ENCODE measurements around the gene FAM53B.

The FAM53B gene

DNA sequence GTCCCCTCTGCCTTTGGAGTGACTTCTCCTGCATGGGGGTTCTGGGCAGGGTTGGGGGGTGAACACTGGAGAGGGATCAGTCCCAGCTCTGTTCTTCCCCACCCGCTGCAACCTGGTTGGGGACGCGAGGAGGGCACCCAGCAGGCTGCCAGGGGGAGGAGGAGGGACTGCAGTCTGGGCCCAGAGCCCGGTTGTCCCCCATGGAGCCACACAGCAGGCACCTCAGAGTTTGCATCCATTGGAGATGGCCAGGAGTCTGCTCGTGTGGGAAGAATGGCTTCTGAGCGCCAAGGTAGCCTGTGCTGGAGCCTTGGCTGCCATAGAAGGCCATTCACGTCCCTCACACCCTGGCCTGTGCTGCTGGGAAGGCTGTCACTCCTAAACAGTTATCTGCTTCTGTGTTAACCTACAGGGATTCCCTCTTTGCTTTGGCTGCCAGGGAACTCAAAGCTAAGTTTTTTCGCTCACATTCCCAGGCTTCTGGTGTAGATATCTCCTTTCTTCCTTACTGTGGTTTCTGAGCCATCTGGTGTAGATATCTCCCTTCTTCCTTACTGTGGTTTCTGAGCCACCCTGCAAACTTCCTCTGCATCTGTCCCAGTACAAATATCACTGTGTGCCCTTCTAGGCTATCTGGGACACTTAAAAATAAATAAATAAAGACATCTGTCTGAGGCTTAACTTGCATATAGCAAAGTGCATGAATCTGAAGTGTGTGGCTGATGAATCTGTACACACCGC lies 148.9 kb downstream of the FAM53B start:
- H3K36me3 ChIP-seq (ENCODE audit: control insufficient read depth in 1 of 2, insufficient read depth in 2 of 2, low read length in 2 of 2), result no peaks in the 10 kb centered on the region

DNA sequence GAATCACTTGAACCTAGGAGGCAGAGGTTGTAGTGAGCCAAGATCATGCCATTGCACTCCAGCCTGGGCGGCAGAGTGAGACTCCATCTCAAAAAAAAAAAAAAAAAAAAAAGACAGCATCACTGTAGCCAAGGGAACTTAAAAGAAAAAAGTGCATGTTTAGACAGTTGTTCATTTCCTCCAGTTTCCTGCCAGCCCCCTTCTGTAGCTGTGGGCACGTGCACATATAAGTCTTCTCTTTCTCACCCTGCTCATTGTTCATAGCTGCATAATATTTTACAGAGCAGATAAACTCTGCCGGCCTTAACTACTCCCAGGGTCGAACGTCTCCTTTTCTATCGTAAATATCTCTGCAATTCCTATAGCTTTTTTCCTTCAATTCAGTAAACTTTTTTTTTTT lies 149.9 kb downstream of the FAM53B start:
- peaks cover 12% of the 10 kb centered on the region in 2 donors for H3K4me1 ChIP-seq (ENCODE audit: control insufficient read depth in 1 of 2, insufficient read depth in 2 of 2, low read length in 2 of 2)
- no peaks in the 10 kb centered on the region for H3K27me3 ChIP-seq (ENCODE audit: control insufficient read depth in 1 of 2, insufficient read depth in 2 of 2, low read length in 2 of 2)
- H3K36me3 ChIP-seq (ENCODE audit: control insufficient read depth in 1 of 2, insufficient read depth in 2 of 2, low read length in 2 of 2), result no peaks in the 10 kb centered on the region
- H3K9ac ChIP-seq (ENCODE audit: low read depth in 1 of 2, low read length in 2 of 2), result no peak overlapping the region
- H3K27ac ChIP-seq (ENCODE audit: low read depth, low read length), result no peak overlapping the region
- H3K4me3 ChIP-seq (ENCODE audit: low read depth in 1 of 2, low read length in 2 of 2), result no peak overlapping the region
- no peaks in the 10 kb centered on the region for H3K9me3 ChIP-seq (ENCODE audit: control insufficient read depth in 1 of 2, low read length in 2 of 2)

More for the DNA sequence above, 148.9 kb downstream of the FAM53B start:
- Histone ChIP-seq H3K27ac (ENCODE audit: low read depth, low read length) (no peak overlapping the region), H3K9ac (ENCODE audit: low read depth in 1 of 2, low read length in 2 of 2) (no peak overlapping the region), H3K4me3 (ENCODE audit: low read depth in 1 of 2, low read length in 2 of 2) (no peak overlapping the region), H3K27me3 (ENCODE audit: control insufficient read depth in 1 of 2, insufficient read depth in 2 of 2, low read length in 2 of 2) (no peaks in the 10 kb centered on the region), H3K4me1 (ENCODE audit: control insufficient read depth in 1 of 2, insufficient read depth in 2 of 2, low read length in 2 of 2) (peaks cover 9 to 10% of the 10 kb centered on the region in 2 donors), H3K9me3 (ENCODE audit: control insufficient read depth in 1 of 2, low read length in 2 of 2) (no peaks in the 10 kb centered on the region)

DNA sequence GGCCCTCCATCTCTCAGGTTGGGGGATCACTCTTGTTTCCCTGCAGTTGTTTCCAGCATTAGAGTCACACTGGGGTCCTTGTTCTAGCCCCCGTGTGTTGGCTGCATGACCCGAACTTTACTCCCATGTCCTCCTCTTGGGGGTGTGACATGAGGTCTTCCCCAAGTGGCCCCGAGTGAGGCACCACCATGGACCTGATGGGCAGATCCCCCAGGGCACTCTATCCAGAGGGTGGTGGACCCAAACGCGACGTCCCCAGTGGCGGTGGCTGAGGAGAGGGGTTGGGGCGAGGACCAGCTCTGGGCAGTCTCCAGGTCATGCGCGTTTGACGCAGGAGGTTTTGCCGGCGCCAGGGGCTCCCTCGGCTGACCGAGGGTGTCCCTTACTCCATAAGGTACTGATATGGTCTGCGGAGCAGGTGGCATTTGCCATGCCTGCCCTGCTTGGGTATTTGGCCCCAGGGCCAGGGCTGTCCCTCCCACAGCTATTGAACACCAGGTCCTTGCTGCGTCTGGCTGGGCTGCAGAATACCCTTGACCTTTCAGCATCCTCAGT lies 150.7 kb downstream of the FAM53B start:
- H3K27ac ChIP-seq (ENCODE audit: low read depth, low read length), result no peak overlapping the region
- no peak overlapping the region for H3K4me3 ChIP-seq (ENCODE audit: low read depth in 1 of 2, low read length in 2 of 2)
- no peak overlapping the region for H3K9ac ChIP-seq (ENCODE audit: low read depth in 1 of 2, low read length in 2 of 2)
- no peaks in the 10 kb centered on the region for H3K9me3 ChIP-seq (ENCODE audit: control insufficient read depth in 1 of 2, low read length in 2 of 2)
- H3K27me3 ChIP-seq (ENCODE audit: control insufficient read depth in 1 of 2, insufficient read depth in 2 of 2, low read length in 2 of 2), result no peaks in the 10 kb centered on the region
- peaks cover 19 to 20% of the 10 kb centered on the region in 2 donors for H3K4me1 ChIP-seq (ENCODE audit: control insufficient read depth in 1 of 2, insufficient read depth in 2 of 2, low read length in 2 of 2)
- no peaks in the 10 kb centered on the region for H3K36me3 ChIP-seq (ENCODE audit: control insufficient read depth in 1 of 2, insufficient read depth in 2 of 2, low read length in 2 of 2)

DNA sequence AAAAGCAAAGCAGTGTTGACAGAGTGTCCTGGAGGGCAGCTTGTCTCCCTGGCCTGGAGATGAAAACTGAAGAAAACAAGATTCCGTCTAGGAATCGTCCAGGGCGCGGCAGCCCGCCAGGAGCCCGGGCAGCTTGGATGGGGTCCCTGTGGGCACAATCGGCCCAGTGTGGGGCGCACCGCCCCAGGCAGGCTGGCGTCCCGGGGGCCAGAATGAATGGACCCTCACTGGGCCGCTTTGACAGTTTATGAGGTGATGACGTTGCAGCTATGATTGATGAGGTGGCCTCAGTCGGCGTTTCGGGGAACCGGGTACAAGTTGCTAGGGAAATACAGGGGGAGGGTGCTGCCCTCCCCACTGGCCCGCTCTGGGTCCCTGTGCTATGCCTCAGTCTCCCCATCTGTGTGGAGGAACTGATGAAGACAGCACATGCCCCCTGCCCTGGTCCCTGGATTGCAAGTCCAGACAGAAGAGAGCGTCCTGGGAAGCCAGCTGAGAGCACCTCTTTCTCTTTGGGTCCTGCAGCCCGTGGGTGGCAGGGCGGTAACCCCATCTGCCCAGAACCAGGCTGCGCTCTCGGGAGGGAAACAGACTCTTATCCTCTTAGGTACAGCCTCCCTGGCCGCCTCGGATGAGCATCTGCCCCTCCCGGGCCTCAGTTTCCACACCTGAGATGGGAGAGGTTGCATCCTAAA lies 151.3 kb downstream of the FAM53B start:
- Histone ChIP-seq H3K27me3 (ENCODE audit: control insufficient read depth in 1 of 2, insufficient read depth in 2 of 2, low read length in 2 of 2) (no peaks in the 10 kb centered on the region), H3K9ac (ENCODE audit: low read depth in 1 of 2, low read length in 2 of 2) (no peak overlapping the region), H3K4me1 (ENCODE audit: control insufficient read depth in 1 of 2, insufficient read depth in 2 of 2, low read length in 2 of 2) (peaks cover 21% of the 10 kb centered on the region in 2 donors), H3K27ac (ENCODE audit: low read depth, low read length) (no peak overlapping the region), H3K4me3 (ENCODE audit: low read depth in 1 of 2, low read length in 2 of 2) (no peak overlapping the region), H3K9me3 (ENCODE audit: control insufficient read depth in 1 of 2, low read length in 2 of 2) (no peaks in the 10 kb centered on the region), H3K36me3 (ENCODE audit: control insufficient read depth in 1 of 2, insufficient read depth in 2 of 2, low read length in 2 of 2) (no peaks in the 10 kb centered on the region)

DNA sequence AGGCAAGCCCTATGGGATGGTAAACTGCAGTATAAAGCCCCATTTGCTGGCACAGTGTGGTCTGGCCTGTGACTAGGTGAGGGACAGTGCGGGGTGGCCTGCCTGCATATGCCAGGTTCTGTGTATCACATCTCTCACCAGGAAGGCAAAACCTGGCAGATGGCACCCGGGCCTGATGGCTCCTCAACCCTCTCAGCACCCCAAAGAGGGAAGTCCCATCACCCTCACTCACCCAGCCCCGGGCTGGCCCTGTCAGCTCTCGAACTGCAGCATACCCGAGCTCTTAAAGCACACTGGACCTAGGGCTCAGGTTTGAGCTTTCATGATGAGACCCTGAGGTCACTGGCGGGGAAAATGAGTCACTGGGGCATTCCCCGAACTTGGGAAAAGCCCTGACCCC lies 152.1 kb downstream of the FAM53B start:
- H3K4me1 ChIP-seq (ENCODE audit: control insufficient read depth in 1 of 2, insufficient read depth in 2 of 2, low read length in 2 of 2), result peaks cover 15 to 18% of the 10 kb centered on the region in 2 donors
- no peak overlapping the region for H3K9ac ChIP-seq (ENCODE audit: low read depth in 1 of 2, low read length in 2 of 2)
- H3K4me3 ChIP-seq (ENCODE audit: low read depth in 1 of 2, low read length in 2 of 2), result no peak overlapping the region
- no peaks in the 10 kb centered on the region for H3K36me3 ChIP-seq (ENCODE audit: control insufficient read depth in 1 of 2, insufficient read depth in 2 of 2, low read length in 2 of 2)
- H3K27me3 ChIP-seq (ENCODE audit: control insufficient read depth in 1 of 2, insufficient read depth in 2 of 2, low read length in 2 of 2), result no peaks in the 10 kb centered on the region
- H3K27ac ChIP-seq (ENCODE audit: low read depth, low read length), result no peak overlapping the region
- H3K9me3 ChIP-seq (ENCODE audit: control insufficient read depth in 1 of 2, low read length in 2 of 2), result no peaks in the 10 kb centered on the region

DNA sequence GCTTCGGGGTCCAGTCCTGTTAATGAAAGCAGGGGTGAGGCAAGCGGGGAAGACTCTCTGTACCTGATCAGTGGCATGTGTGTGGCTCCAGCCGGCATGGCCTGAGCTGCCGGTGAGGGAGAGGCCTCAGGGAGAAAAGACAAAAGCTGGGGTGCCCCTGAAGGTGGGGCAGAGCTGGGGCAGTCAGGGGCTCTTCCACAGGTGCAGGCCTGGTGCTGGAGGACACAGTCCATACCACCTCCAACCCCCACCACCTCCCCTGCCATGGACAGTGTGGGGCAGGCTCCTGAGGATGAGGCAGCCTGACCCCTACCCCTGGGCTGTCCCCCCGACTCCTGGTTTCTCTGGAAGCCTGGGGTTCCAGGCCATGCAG lies 153.1 kb downstream of the FAM53B start:
- Histone ChIP-seq H3K4me3 (ENCODE audit: low read depth in 1 of 2, low read length in 2 of 2) (no peak overlapping the region), H3K36me3 (ENCODE audit: control insufficient read depth in 1 of 2, insufficient read depth in 2 of 2, low read length in 2 of 2) (no peaks in the 10 kb centered on the region), H3K27me3 (ENCODE audit: control insufficient read depth in 1 of 2, insufficient read depth in 2 of 2, low read length in 2 of 2) (no peaks in the 10 kb centered on the region), H3K4me1 (ENCODE audit: control insufficient read depth in 1 of 2, insufficient read depth in 2 of 2, low read length in 2 of 2) (peaks cover 11 to 12% of the 10 kb centered on the region in 2 donors), H3K27ac (ENCODE audit: low read depth, low read length) (no peak overlapping the region), H3K9me3 (ENCODE audit: control insufficient read depth in 1 of 2, low read length in 2 of 2) (no peaks in the 10 kb centered on the region), H3K9ac (ENCODE audit: low read depth in 1 of 2, low read length in 2 of 2) (no peak overlapping the region)

DNA sequence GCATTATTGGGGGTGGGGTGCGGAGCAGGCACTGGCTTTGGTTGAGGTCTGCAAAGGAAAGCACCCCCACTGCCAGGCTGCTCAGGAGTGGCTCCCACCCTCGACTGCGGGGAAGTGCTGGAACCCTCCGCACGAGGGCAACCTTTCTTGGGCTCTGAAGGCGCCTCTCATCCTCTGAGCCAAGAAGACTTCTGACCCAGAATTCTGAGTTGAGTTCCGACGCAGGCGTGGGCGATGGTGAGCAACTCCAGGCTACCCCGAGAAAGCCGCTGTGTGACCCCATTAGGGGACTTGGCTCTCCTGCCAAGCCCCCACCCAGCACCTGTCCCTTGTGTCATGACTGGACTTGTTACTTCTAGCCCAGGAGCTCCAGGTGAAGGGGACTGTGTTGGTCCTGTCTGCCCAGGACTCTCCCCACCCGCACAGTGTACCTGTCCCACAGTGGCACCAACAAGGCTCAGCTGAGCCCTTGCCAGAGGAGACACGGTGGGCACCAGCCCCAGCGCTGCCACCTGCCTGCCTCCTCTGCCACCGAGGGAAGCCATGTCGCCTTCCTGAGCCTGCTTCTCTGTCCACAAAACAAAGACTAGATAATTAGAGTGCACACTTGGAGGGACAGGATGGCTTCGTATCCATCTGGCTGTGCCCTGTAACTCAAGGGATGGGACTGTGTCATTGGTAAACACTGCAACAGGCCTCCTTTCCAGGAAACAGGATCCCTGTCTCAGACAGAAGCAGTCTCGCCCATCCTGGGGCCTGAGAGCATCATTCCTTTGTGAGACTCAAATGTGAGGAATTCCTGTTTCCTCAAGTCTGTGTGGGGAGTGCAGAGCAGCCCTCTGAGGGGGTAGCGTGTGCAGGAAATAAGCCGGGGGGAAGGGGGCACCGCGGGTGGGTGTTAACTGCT lies 153.7 kb downstream of the FAM53B start:
- Histone ChIP-seq H3K4me3 (ENCODE audit: low read depth in 1 of 2, low read length in 2 of 2) (no peak overlapping the region), H3K9ac (ENCODE audit: low read depth in 1 of 2, low read length in 2 of 2) (no peak overlapping the region), H3K4me1 (ENCODE audit: control insufficient read depth in 1 of 2, insufficient read depth in 2 of 2, low read length in 2 of 2) (peaks cover 11 to 12% of the 10 kb centered on the region in 2 donors), H3K9me3 (ENCODE audit: control insufficient read depth in 1 of 2, low read length in 2 of 2) (no peaks in the 10 kb centered on the region), H3K36me3 (ENCODE audit: control insufficient read depth in 1 of 2, insufficient read depth in 2 of 2, low read length in 2 of 2) (no peaks in the 10 kb centered on the region), H3K27ac (ENCODE audit: low read depth, low read length) (no peak overlapping the region), H3K27me3 (ENCODE audit: control insufficient read depth in 1 of 2, insufficient read depth in 2 of 2, low read length in 2 of 2) (no peaks in the 10 kb centered on the region)

DNA sequence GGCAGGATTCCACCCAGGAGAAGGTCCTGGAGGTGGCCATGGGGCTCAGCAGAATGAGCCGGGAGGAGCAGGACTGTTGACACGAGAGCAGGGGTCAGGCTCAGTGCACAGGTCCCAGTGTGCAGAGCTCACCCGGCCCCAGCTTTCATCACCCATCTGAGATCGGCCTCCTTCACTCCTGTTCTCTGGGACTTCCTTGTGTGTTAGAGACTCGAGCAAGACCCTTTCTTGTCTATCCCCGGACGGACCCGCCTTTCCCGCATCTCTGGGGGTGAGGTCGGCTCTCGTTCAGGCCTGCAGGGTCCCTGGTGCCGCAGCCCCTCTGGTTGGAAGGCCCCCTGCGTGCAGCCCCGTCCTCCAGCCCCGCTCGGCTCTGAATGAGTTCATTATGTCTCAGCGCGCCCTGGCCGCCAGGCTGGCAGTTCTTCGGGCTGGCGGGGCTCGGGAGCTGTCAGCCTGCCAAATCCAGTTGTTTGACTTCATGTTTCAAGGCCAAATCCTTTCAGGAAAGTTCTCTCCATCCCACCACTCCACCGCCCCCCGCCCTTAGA lies 154.6 kb downstream of the FAM53B start:
- Histone ChIP-seq H3K9ac (ENCODE audit: low read depth in 1 of 2, low read length in 2 of 2) (no peak overlapping the region), H3K4me1 (ENCODE audit: control insufficient read depth in 1 of 2, insufficient read depth in 2 of 2, low read length in 2 of 2) (peaks cover 11 to 12% of the 10 kb centered on the region in 2 donors), H3K27me3 (ENCODE audit: control insufficient read depth in 1 of 2, insufficient read depth in 2 of 2, low read length in 2 of 2) (no peaks in the 10 kb centered on the region), H3K9me3 (ENCODE audit: control insufficient read depth in 1 of 2, low read length in 2 of 2) (no peaks in the 10 kb centered on the region), H3K4me3 (ENCODE audit: low read depth in 1 of 2, low read length in 2 of 2) (no peak overlapping the region), H3K27ac (ENCODE audit: low read depth, low read length) (no peak overlapping the region), H3K36me3 (ENCODE audit: control insufficient read depth in 1 of 2, insufficient read depth in 2 of 2, low read length in 2 of 2) (no peaks in the 10 kb centered on the region)

DNA sequence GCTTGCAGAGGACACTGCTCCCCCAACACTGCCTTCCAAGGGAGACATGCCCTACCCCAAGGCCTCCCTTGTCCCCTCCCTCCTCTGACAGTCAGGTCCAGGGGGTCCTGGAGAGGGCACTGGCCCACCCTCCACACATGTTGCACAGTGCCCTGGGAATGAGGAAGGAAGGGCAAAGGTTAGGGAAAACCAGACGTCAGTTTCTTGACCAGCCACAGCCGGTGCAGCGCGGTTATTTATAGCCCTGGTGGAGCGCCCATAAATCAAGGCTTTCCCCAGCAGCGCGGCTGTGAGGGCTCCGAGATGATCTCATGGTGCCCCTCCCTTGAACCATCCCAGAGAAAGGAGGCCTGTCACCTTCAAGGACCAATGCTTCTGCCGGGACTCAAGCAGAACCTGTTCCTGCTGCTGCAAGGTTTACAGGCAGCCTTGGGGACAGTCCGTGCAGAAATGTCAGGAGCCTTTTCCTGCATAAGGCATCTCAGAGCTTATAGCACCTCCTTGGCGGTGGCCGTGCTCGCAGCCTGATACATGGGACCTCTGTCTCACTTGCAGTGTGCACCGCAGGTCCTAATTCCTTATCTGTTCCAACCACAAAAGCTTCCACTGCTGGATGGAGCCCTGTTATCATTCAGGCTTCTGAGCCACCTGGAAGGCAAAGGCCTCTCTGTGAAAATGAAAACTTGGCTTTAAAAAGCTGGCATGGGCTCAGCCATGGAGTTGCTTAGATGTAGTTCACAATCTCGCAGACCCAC lies 155.3 kb downstream of the FAM53B start:
- Histone ChIP-seq H3K27ac (ENCODE audit: low read depth, low read length) (no peak overlapping the region), H3K9me3 (ENCODE audit: control insufficient read depth in 1 of 2, low read length in 2 of 2) (no peaks in the 10 kb centered on the region), H3K4me1 (ENCODE audit: control insufficient read depth in 1 of 2, insufficient read depth in 2 of 2, low read length in 2 of 2) (peaks cover 11 to 12% of the 10 kb centered on the region in 2 donors), H3K36me3 (ENCODE audit: control insufficient read depth in 1 of 2, insufficient read depth in 2 of 2, low read length in 2 of 2) (no peaks in the 10 kb centered on the region), H3K9ac (ENCODE audit: low read depth in 1 of 2, low read length in 2 of 2) (peak overlapping the region in 1 of 2 donors; percentile 18), H3K27me3 (ENCODE audit: control insufficient read depth in 1 of 2, insufficient read depth in 2 of 2, low read length in 2 of 2) (no peaks in the 10 kb centered on the region), H3K4me3 (ENCODE audit: low read depth in 1 of 2, low read length in 2 of 2) (peak overlapping the region in 1 of 2 donors; percentile 16)
